NOMO-1 (cell line): ENCODE data around the gene HOMEZ.
A peak's percentile ranks its signal among the peaks of the same experiment; 100 is the strongest.
"Not testable (repeated sequence)": the region's sequence is repeated elsewhere in the genome, so short reads cannot be mapped to it uniquely, and the experiment has no call there.

Source experiments
- DNase-seq, 2 experiments: peaks; one replicate each; lab custom pipeline; 2025; ENCODE audit not compliant: unreplicated experiment in 2 of 2; lab: John Stamatoyannopoulos, UW

HOMEZ gene

GRCh38 chr14:23286020-23286901 lies at the start of gene HOMEZ:
HOMEZ (minus strand) TSS chr14:23286132; CDS start chr14:23285952, 180 bp downstream.
- peak; percentile 97 to 99 for DNase-seq

- no peak for DNase-seq
Measured at GRCh38 chr14:23335623-23336022, 49.7 kb upstream of the HOMEZ start.

- DNase-seq: peak; percentile 50 to 63
Measured at GRCh38 chr14:23327947-23328744, 42.2 kb upstream of the HOMEZ start.

- no peak for DNase-seq
Measured at GRCh38 chr14:23326491-23327332, 40.8 kb upstream of the HOMEZ start.

- not testable (repeated sequence) for DNase-seq
Measured at GRCh38 chr14:23325746-23326145, 39.8 kb upstream of the HOMEZ start.

- no peak for DNase-seq
Measured at GRCh38 chr14:23324993-23325392, 39.1 kb upstream of the HOMEZ start.

- DNase-seq: no peak
Measured at GRCh38 chr14:23324455-23324846, 38.5 kb upstream of the HOMEZ start.

- DNase-seq: no peak
Measured at GRCh38 chr14:23323838-23324454, 38.0 kb upstream of the HOMEZ start.

- DNase-seq: peak in 1 of 2 experiments; percentile 14
Measured at GRCh38 chr14:23322568-23323517, 36.9 kb upstream of the HOMEZ start.

GRCh38 chr14:23321572-23322547 lies 35.9 kb upstream of the HOMEZ start:
- DNase-seq: peak; percentile 19 to 25

- DNase-seq: peak; percentile 100
Measured at GRCh38 chr14:23320584-23321571, 34.9 kb upstream of the HOMEZ start, which contains the start of gene PABPN1. PABPN1 (plus strand) TSS chr14:23321457; CDS start chr14:23321470, 13 bp downstream.

GRCh38 chr14:23319746-23320583 lies 34.0 kb upstream of the HOMEZ start:
- DNase-seq: no peak

- DNase-seq: no peak
Measured at GRCh38 chr14:23316300-23316699, 30.4 kb upstream of the HOMEZ start.

- DNase-seq: no peak
Measured at GRCh38 chr14:23310546-23310945, 24.6 kb upstream of the HOMEZ start.

- no peak for DNase-seq
Measured at GRCh38 chr14:23308721-23309445, 23.0 kb upstream of the HOMEZ start.
